GM06990 (cell line): ENCODE measurements around the gene REM2.

Experiments used
- DNase-seq: peaks from one replicate; pipeline ENCODE4 v3.0.0-alpha.2; 2011; ENCODE audit not compliant: insufficient read length; ENCODE audit errors: extremely low read depth
- H3K27me3 ChIP-seq: replicated peaks from 2 replicates; pipeline ENCODE4 v1.6.0; 2011; ENCODE audit warnings: low read length; ENCODE audit not compliant: control insufficient read depth, insufficient read depth
- H3K36me3 ChIP-seq: 2 replicates; pipeline ENCODE4 v1.5.1; 2011; ENCODE audit warnings: low read length; ENCODE audit not compliant: control insufficient read depth, insufficient read depth
- H3K4me3 ChIP-seq: replicated peaks from 2 replicates; pipeline ENCODE4 v1.5.1; 2011; ENCODE audit warnings: low read depth, mild to moderate bottlenecking, control low read depth, low read length
- CTCF ChIP-seq: IDR thresholded peaks from 2 replicates; pipeline ENCODE4 v1.5.1; 2011; ENCODE audit warnings: low read length, control low read depth, mild to moderate bottlenecking, inconsistent platforms; ENCODE audit not compliant: insufficient read depth, poor library complexity, severe bottlenecking

Gene REM2

GRCh38 chr14:22861651-22862050 lies 21.4 kb upstream of the REM2 start:
- Histone ChIP-seq H3K36me3 (no peaks in the 10 kb centered on the region), H3K4me3 (no peak overlapping the region), H3K27me3 (no peaks in the 10 kb centered on the region)
- DNase-seq: no peak
- no peak for TF ChIP-seq CTCF

GRCh38 chr14:22864979-22865378 lies 18.0 kb upstream of the REM2 start:
- Histone ChIP-seq H3K36me3 (no peaks in the 10 kb centered on the region), H3K27me3 (no peaks in the 10 kb centered on the region), H3K4me3 (no peak overlapping the region)
- TF ChIP-seq CTCF: no peak
- no peak for DNase-seq

GRCh38 chr14:22865424-22866405 lies 17.3 kb upstream of the REM2 start:
- TF ChIP-seq CTCF: peak; percentile 56
- no peak overlapping the region for H3K4me3 ChIP-seq
- DNase-seq: no peak

GRCh38 chr14:22866874-22867273 lies 16.1 kb upstream of the REM2 start:
- no peak for TF ChIP-seq CTCF
- no peaks in the 10 kb centered on the region for H3K36me3 ChIP-seq
- H3K4me3 ChIP-seq: no peak overlapping the region
- no peak for DNase-seq
- H3K27me3 ChIP-seq: no peaks in the 10 kb centered on the region

More at GRCh38 chr14:22865424-22866405, 17.3 kb upstream of the REM2 start:
- Histone ChIP-seq H3K36me3 (no peaks in the 10 kb centered on the region), H3K27me3 (no peaks in the 10 kb centered on the region)

- Histone ChIP-seq H3K36me3 (peaks cover 12% of the 10 kb centered on the region), H3K27me3 (no peaks in the 10 kb centered on the region), H3K4me3 (peak overlapping the region; percentile 92)
- no peak for TF ChIP-seq CTCF
- peak; percentile 80 for DNase-seq
These were observed 12.2 kb upstream of the REM2 start for GRCh38 chr14:22870811-22871223.
